Activated naive CD4-positive, alpha-beta T cell treated with anti-CD3 and anti-CD28 coated beads, Interleukin-2, amount 50 U/mL, for 24 hours (primary cell): Measurements from ENCODE around the gene ELAVL4.

Experiments used
- H3K27ac Mint-ChIP-seq: one replicate; pipeline ENCODE4 v1.8.0; 2021; ENCODE audit warnings: mild to moderate bottlenecking, mixed read lengths
- H3K27me3 Mint-ChIP-seq: one replicate; pipeline ENCODE4 v1.8.0; 2021; ENCODE audit warnings: mixed read lengths
- H3K36me3 Mint-ChIP-seq: one replicate; pipeline ENCODE4 v1.8.0; 2021; ENCODE audit warnings: mixed read lengths
- H3K4me1 Mint-ChIP-seq: one replicate; pipeline ENCODE4 v1.8.0; 2021; ENCODE audit warnings: mixed read lengths
- H3K4me3 Mint-ChIP-seq: one replicate; pipeline ENCODE4 v1.8.0; 2021; ENCODE audit warnings: mild to moderate bottlenecking, mixed read lengths
- H3K9me3 Mint-ChIP-seq: one replicate; pipeline ENCODE4 v1.8.0; 2021; ENCODE audit warnings: mixed read lengths

Gene ELAVL4

GRCh38 chr1:50108497-50109059 lies at the start of gene ELAVL4:
Gene ELAVL4 (plus strand): TSS chr1:50108920. CDS start chr1:50109190, 270 bp downstream.
- Mint-ChIP-seq H3K27ac (no peak within 1 kb of the TSS), H3K9me3 (no peaks in the 10 kb centered on the region), H3K4me3 (peak within 1 kb of the TSS; percentile 23), H3K27me3 (peaks cover 44% of the 10 kb centered on the region), H3K4me1 (peaks cover 16% of the 10 kb centered on the region), H3K36me3 (no peaks in the 10 kb centered on the region)

GRCh38 chr1:50060279-50060678 lies 48.4 kb upstream of the ELAVL4 start:
- no peaks in the 10 kb centered on the region for H3K4me1 Mint-ChIP-seq
- H3K9me3 Mint-ChIP-seq = peaks cover 5% of the 10 kb centered on the region
- no peak overlapping the region for H3K4me3 Mint-ChIP-seq

GRCh38 chr1:50066806-50067205 lies 41.9 kb upstream of the ELAVL4 start:
- Mint-ChIP-seq H3K9me3 (peaks cover 4% of the 10 kb centered on the region), H3K27ac (no peak overlapping the region), H3K27me3 (no peaks in the 10 kb centered on the region), H3K4me1 (no peaks in the 10 kb centered on the region), H3K36me3 (no peaks in the 10 kb centered on the region), H3K4me3 (no peak overlapping the region)

More at GRCh38 chr1:50060279-50060678, 48.4 kb upstream of the ELAVL4 start:
- H3K27me3 Mint-ChIP-seq = peaks cover 2% of the 10 kb centered on the region
- no peak overlapping the region for H3K27ac Mint-ChIP-seq
- no peaks in the 10 kb centered on the region for H3K36me3 Mint-ChIP-seq

- Mint-ChIP-seq H3K4me3 (no peak overlapping the region), H3K27ac (no peak overlapping the region), H3K9me3 (peaks cover 4% of the 10 kb centered on the region), H3K36me3 (no peaks in the 10 kb centered on the region), H3K4me1 (no peaks in the 10 kb centered on the region), H3K27me3 (no peaks in the 10 kb centered on the region)
These were observed 33.8 kb upstream of the ELAVL4 start for GRCh38 chr1:50074931-50075330.

GRCh38 chr1:50077273-50077672 lies 31.4 kb upstream of the ELAVL4 start:
- Mint-ChIP-seq H3K4me1 (no peaks in the 10 kb centered on the region), H3K9me3 (no peaks in the 10 kb centered on the region), H3K4me3 (no peak overlapping the region), H3K27ac (no peak overlapping the region), H3K36me3 (no peaks in the 10 kb centered on the region), H3K27me3 (no peaks in the 10 kb centered on the region)

- H3K27me3 Mint-ChIP-seq = peaks cover 2% of the 10 kb centered on the region
- H3K27ac Mint-ChIP-seq = no peak overlapping the region
- H3K4me1 Mint-ChIP-seq = no peaks in the 10 kb centered on the region
- H3K4me3 Mint-ChIP-seq = no peak overlapping the region
- H3K36me3 Mint-ChIP-seq = no peaks in the 10 kb centered on the region
- no peaks in the 10 kb centered on the region for H3K9me3 Mint-ChIP-seq
These were observed 27.7 kb upstream of the ELAVL4 start for GRCh38 chr1:50080904-50081586.

- Mint-ChIP-seq H3K27ac (no peak overlapping the region), H3K4me3 (no peak overlapping the region), H3K9me3 (no peaks in the 10 kb centered on the region), H3K27me3 (peaks cover 2% of the 10 kb centered on the region), H3K4me1 (no peaks in the 10 kb centered on the region), H3K36me3 (no peaks in the 10 kb centered on the region)
These were observed 24.3 kb upstream of the ELAVL4 start for GRCh38 chr1:50084389-50084788.

- no peak overlapping the region for H3K4me3 Mint-ChIP-seq
- H3K36me3 Mint-ChIP-seq = no peaks in the 10 kb centered on the region
These were observed 17.7 kb upstream of the ELAVL4 start for GRCh38 chr1:50091068-50091467.

GRCh38 chr1:50095716-50096115 lies 13.0 kb upstream of the ELAVL4 start:
- Mint-ChIP-seq H3K4me3 (no peak overlapping the region), H3K9me3 (no peaks in the 10 kb centered on the region), H3K27ac (no peak overlapping the region), H3K36me3 (no peaks in the 10 kb centered on the region), H3K27me3 (peaks cover 4% of the 10 kb centered on the region), H3K4me1 (no peaks in the 10 kb centered on the region)

More at GRCh38 chr1:50091068-50091467, 17.7 kb upstream of the ELAVL4 start:
- no peaks in the 10 kb centered on the region for H3K27me3 Mint-ChIP-seq
- H3K9me3 Mint-ChIP-seq = no peaks in the 10 kb centered on the region
- no peak overlapping the region for H3K27ac Mint-ChIP-seq
- H3K4me1 Mint-ChIP-seq = no peaks in the 10 kb centered on the region

GRCh38 chr1:50097021-50097679 lies 11.6 kb upstream of the ELAVL4 start:
- Mint-ChIP-seq H3K27me3 (peaks cover 4% of the 10 kb centered on the region), H3K4me1 (no peaks in the 10 kb centered on the region), H3K27ac (no peak overlapping the region), H3K4me3 (no peak overlapping the region), H3K9me3 (no peaks in the 10 kb centered on the region), H3K36me3 (no peaks in the 10 kb centered on the region)

GRCh38 chr1:50097791-50098190 lies 10.9 kb upstream of the ELAVL4 start:
- H3K4me3 Mint-ChIP-seq = no peak overlapping the region
- peaks cover 4% of the 10 kb centered on the region for H3K27me3 Mint-ChIP-seq

GRCh38 chr1:50098591-50099021 lies 10.1 kb upstream of the ELAVL4 start:
- Mint-ChIP-seq H3K4me1 (no peaks in the 10 kb centered on the region), H3K27me3 (peaks cover 4% of the 10 kb centered on the region), H3K27ac (no peak overlapping the region), H3K4me3 (no peak overlapping the region), H3K36me3 (no peaks in the 10 kb centered on the region), H3K9me3 (no peaks in the 10 kb centered on the region)

More at GRCh38 chr1:50097791-50098190, 10.9 kb upstream of the ELAVL4 start:
- Mint-ChIP-seq H3K27ac (no peak overlapping the region), H3K9me3 (no peaks in the 10 kb centered on the region), H3K4me1 (no peaks in the 10 kb centered on the region), H3K36me3 (no peaks in the 10 kb centered on the region)

- no peaks in the 10 kb centered on the region for H3K4me1 Mint-ChIP-seq
- H3K9me3 Mint-ChIP-seq = no peaks in the 10 kb centered on the region
- H3K27ac Mint-ChIP-seq = no peak overlapping the region
- H3K4me3 Mint-ChIP-seq = no peak overlapping the region
- H3K27me3 Mint-ChIP-seq = peaks cover 5% of the 10 kb centered on the region
- H3K36me3 Mint-ChIP-seq = no peaks in the 10 kb centered on the region
These were observed 9.1 kb upstream of the ELAVL4 start for GRCh38 chr1:50099654-50100053.

- H3K36me3 Mint-ChIP-seq = no peaks in the 10 kb centered on the region
- no peak overlapping the region for H3K27ac Mint-ChIP-seq
- no peak overlapping the region for H3K4me3 Mint-ChIP-seq
- H3K27me3 Mint-ChIP-seq = peaks cover 14% of the 10 kb centered on the region
- no peaks in the 10 kb centered on the region for H3K4me1 Mint-ChIP-seq
- H3K9me3 Mint-ChIP-seq = no peaks in the 10 kb centered on the region
These were observed 5.1 kb upstream of the ELAVL4 start for GRCh38 chr1:50103615-50104081.

- peaks cover 26% of the 10 kb centered on the region for H3K27me3 Mint-ChIP-seq
- peaks cover 10% of the 10 kb centered on the region for H3K4me1 Mint-ChIP-seq
- no peaks in the 10 kb centered on the region for H3K9me3 Mint-ChIP-seq
- no peaks in the 10 kb centered on the region for H3K36me3 Mint-ChIP-seq
- no peak overlapping the region for H3K27ac Mint-ChIP-seq
- no peak overlapping the region for H3K4me3 Mint-ChIP-seq
These were observed 3.3 kb upstream of the ELAVL4 start for GRCh38 chr1:50105433-50105832.
